Endothelial cell of umbilical vein (primary cell): ENCODE measurements around the gene TNFRSF8. TPM values are rescaled to one million over a fixed set of nuclear protein-coding genes. Genes with fewer than 3 reads are reported as not detected.

Experiments used
- BruUV-seq: library from RNA; stranded (reverse); fragments of 400-500 nt; replicated peaks from 2 replicates; lab custom pipeline; 2021; lab: Mats Ljungman, UMichigan
- CTCF ChIA-PET: fragments of 300-600, 350-600 bp; sonication (Branson Sonifier 250); formaldehyde crosslinking; loops from one replicate; lab custom pipeline; 2021; ENCODE audit warnings: antibody characterized with exemption, inconsistent platforms; lab: Charles Lee
- POLR2A ChIA-PET: fragments of 300-600, 350-600 bp; sonication (Branson Sonifier 250); formaldehyde crosslinking; loops from one replicate; lab custom pipeline; 2021; ENCODE audit warnings: antibody characterized with exemption, inconsistent platforms; lab: Charles Lee
- DNase-seq: peaks from one replicate; pipeline ENCODE4 v3.0.0-alpha.2; 2011; ENCODE audit warnings: low read depth, low spot score
- FAIRE-seq: peaks from 2 replicates; lab custom pipeline; 2011; peaks lifted over from hg19 to GRCh38; lab: Jason Lieb, UNC
- H2AFZ ChIP-seq: 2 replicates; pipeline ENCODE4 v1.6.0; 2012; ENCODE audit warnings: low read depth, low read length, control low read depth, inconsistent platforms
- H3K27ac ChIP-seq: 2 replicates; pipeline ENCODE4 v1.5.1; 2011; ENCODE audit warnings: low read depth, mild to moderate bottlenecking, control low read depth, low read length, moderate library complexity; ENCODE audit not compliant: insufficient read depth
- H3K27me3 ChIP-seq, 2 experiments: 2 replicates each; pipeline versions ENCODE4 v1.6.0 to v1.6.1; 2011; ENCODE audit warnings: low read length in 2 of 2, mixed read lengths in 1 of 2; ENCODE audit not compliant: control insufficient read depth in 2 of 2, insufficient read depth in 2 of 2
- H3K36me3 ChIP-seq, 2 experiments: 2 replicates in 1 of 2; 3 replicates in 1 of 2; pipeline ENCODE4 v1.5.1; 2011; ENCODE audit warnings: low read length in 2 of 2, mild to moderate bottlenecking in 1 of 2, moderate library complexity in 1 of 2; ENCODE audit not compliant: control insufficient read depth in 2 of 2, insufficient read depth in 2 of 2; ENCODE audit errors: extremely low read depth in 1 of 2
- H3K4me1 ChIP-seq: 3 replicates; pipeline ENCODE4 v1.5.1; 2011; ENCODE audit warnings: mild to moderate bottlenecking, low read length; ENCODE audit not compliant: control insufficient read depth, insufficient read depth; ENCODE audit errors: extremely low read depth
- H3K4me2 ChIP-seq: 2 replicates; pipeline ENCODE4 v1.6.1; 2011; ENCODE audit warnings: low read length, control low read depth, mixed read lengths; ENCODE audit not compliant: insufficient read depth
- H3K4me3 ChIP-seq, 3 experiments: fragments of 200-600 bp in 1 of 3; sonication (generic), shearing (Covaris generic) in 1 of 3; replicated peaks in 1 of 3; 2 replicates each; pipeline ENCODE4 v1.5.1; 2011 to 2016; ENCODE audit warnings: control low read depth in 3 of 3, low read length in 3 of 3, mild to moderate bottlenecking in 2 of 3, inconsistent platforms in 1 of 3, low read depth in 1 of 3, moderate library complexity in 1 of 3; ENCODE audit not compliant: insufficient read depth in 1 of 3
- H3K79me2 ChIP-seq: 2 replicates; pipeline ENCODE4 v1.6.0; 2012; ENCODE audit warnings: low read length, inconsistent platforms; ENCODE audit not compliant: control insufficient read depth, insufficient read depth
- H3K9ac ChIP-seq: replicated peaks from 2 replicates; pipeline ENCODE3; 2011; ENCODE audit warnings: low read length, control low read depth; ENCODE audit not compliant: insufficient read depth; ENCODE audit errors: extremely low read depth
- H3K9me1 ChIP-seq: replicated peaks from 3 replicates; pipeline ENCODE4 v1.6.0; 2011; ENCODE audit warnings: mild to moderate bottlenecking, low read length; ENCODE audit not compliant: control insufficient read depth, insufficient read depth; ENCODE audit errors: extremely low read depth
- H3K9me3 ChIP-seq: replicated peaks from 2 replicates; pipeline ENCODE4 v1.5.1; 2012; ENCODE audit warnings: low read length, inconsistent platforms; ENCODE audit not compliant: control insufficient read depth, insufficient read depth
- H4K20me1 ChIP-seq: replicated peaks from 2 replicates; pipeline ENCODE3; 2011; ENCODE audit warnings: mild to moderate bottlenecking, low read length; ENCODE audit not compliant: control insufficient read depth, insufficient read depth; ENCODE audit errors: extremely low read depth
- CTCF ChIP-seq, 2 donors: IDR thresholded peaks; 1 replicate in 1 of 2; 2 replicates in 1 of 2; pipeline ENCODE4 v1.5.1; 2011; ENCODE audit warnings: low read length in 2 of 2, mild to moderate bottlenecking in 2 of 2, moderate library complexity in 2 of 2, control low read depth in 1 of 2, inconsistent platforms in 1 of 2, low read depth in 1 of 2; ENCODE audit not compliant: insufficient read depth in 1 of 2; ENCODE audit errors: extremely low read depth in 1 of 2
- EZH2 ChIP-seq: IDR thresholded peaks from 2 replicates; pipeline ENCODE4 v1.6.1; 2012; ENCODE audit warnings: borderline replicate concordance, low read depth, mild to moderate bottlenecking, moderate library complexity, low read length, inconsistent platforms; ENCODE audit not compliant: severe bottlenecking
- FOS ChIP-seq: IDR thresholded peaks from 2 replicates; pipeline ENCODE4 v1.6.1; 2011; ENCODE audit warnings: mild to moderate bottlenecking, low read length, moderate library complexity, borderline replicate concordance; ENCODE audit not compliant: insufficient read depth
- GATA2 ChIP-seq: IDR thresholded peaks from 2 replicates; pipeline ENCODE4 v1.7.0; 2011; ENCODE audit warnings: low read depth, mild to moderate bottlenecking, moderate library complexity, mixed read lengths, low read length; ENCODE audit not compliant: insufficient read length, insufficient read depth
- JUN ChIP-seq: IDR thresholded peaks from 2 replicates; pipeline ENCODE4 v1.6.1; 2011; ENCODE audit warnings: borderline replicate concordance, low read depth; ENCODE audit not compliant: insufficient read length, insufficient read depth
- MAX ChIP-seq: IDR thresholded peaks from 2 replicates; pipeline ENCODE4 v1.6.1; 2011; ENCODE audit not compliant: insufficient read depth, insufficient read length
- MYC ChIP-seq: IDR thresholded peaks from one replicate; pipeline ENCODE4 v1.6.1; 2011; ENCODE audit warnings: mild to moderate bottlenecking, low read depth, low read length
- POLR2A ChIP-seq: IDR thresholded peaks from 2 replicates; pipeline ENCODE4 v1.6.1; 2012; ENCODE audit warnings: low read depth, mild to moderate bottlenecking, control low read depth, low read length
- POLR2AphosphoS5 ChIP-seq: IDR thresholded peaks from 2 replicates; pipeline ENCODE4 v1.6.1; 2012; ENCODE audit warnings: low read depth, mild to moderate bottlenecking, control low read depth, low read length, moderate library complexity; ENCODE audit not compliant: insufficient read depth
- dilution Hi-C: fragments of 300-500 bp; cut with MboI; formaldehyde crosslinking; loops from one replicate; pipeline ENCODE4 v1.15.0; 2019; ENCODE audit warnings: low sequenced_read_pairs; ENCODE audit not compliant: extremely low pct_ligation_motif_present
- intact Hi-C: fragments of 100-400 bp; cut with micrococcal nuclease; formaldehyde crosslinking; loops from one replicate; pipeline ENCODE4 v1.10.0; 2022
- polyA plus RNA-seq, 4 experiments: library from polyadenylated mRNA; depleted of rRNA in 3 of 4; stranded (reverse) in 3 of 4; unstranded in 1 of 4; fragments of >200 nt; gene quantifications; 2 replicates each; pipeline versions ENCODE4 v1.2.1 to v1.2.3, GENCODE V29; 2011 to 2012; ENCODE audit warnings: missing spikeins in 1 of 4
- total RNA-seq: library from RNA; stranded (reverse); gene quantifications from 2 replicates; pipeline ENCODE4 v1.2.3, GENCODE V29; 2021

The TNFRSF8 gene
- total and polyA plus RNA-seq, 2 donors (not counting 3 experiments of a cell fraction or from before 2014, with no cell fraction given) = 0.47 TPM; not detected in 1

- no peak for TF ChIP-seq POLR2A
- no peak for TF ChIP-seq MAX
- no peak for TF ChIP-seq JUN
- no peak for TF ChIP-seq GATA2
- TF ChIP-seq FOS = no peak
- no peak for TF ChIP-seq MYC
- no peak for TF ChIP-seq CTCF (IDR thresholded peaks at IDR 0.05; ENCODE audit: extremely low read depth in 1 of 2, insufficient read depth in 1 of 2, low read depth in 1 of 2, low read length in 2 of 2)
- no peak for TF ChIP-seq POLR2AphosphoS5
- no peak for TF ChIP-seq EZH2
- H2AFZ ChIP-seq = no peak overlapping the region
- no peak overlapping the region for H3K27ac ChIP-seq
- POLR2A ChIA-PET = interaction anchor here (0.6 to 0.7 kb wide), 2 partner anchors 21 to 232 kb away, joined by 3 to 4 read pairs; no protein-coding TSS in a partner anchor
- H3K4me2 ChIP-seq = no peak overlapping the region
- peaks cover 9% of the 10 kb centered on the region for H3K4me1 ChIP-seq
- dilution Hi-C loops = no loop called here
- H3K79me2 ChIP-seq = no peaks in the 10 kb centered on the region
- FAIRE-seq = no peak
- H4K20me1 ChIP-seq = no peaks in the 10 kb centered on the region
- no peaks in the 10 kb centered on the region for H3K36me3 ChIP-seq
- no peak for DNase-seq
- no peaks in the 10 kb centered on the region for H3K9me1 ChIP-seq
- no peak overlapping the region for H3K9ac ChIP-seq
- CTCF ChIA-PET = interaction anchor here (7.2 kb wide), 1 partner anchor 16 kb away, joined by 48 read pairs; no protein-coding TSS in a partner anchor
- H3K27me3 ChIP-seq = no peaks in the 10 kb centered on the region
- no peaks in the 10 kb centered on the region for H3K9me3 ChIP-seq
- intact Hi-C loops = no loop called here
- H3K4me3 ChIP-seq = no peak overlapping the region
- BruUV-seq = no TSS peak
Observed at GRCh38 chr1:12141163-12141850, 78.2 kb downstream of the TNFRSF8 start.
